Progenitor cell of endocrine pancreas (in vitro differentiated cells): ENCODE data around the gene SCYL1. TPM values are rescaled to one million over a fixed set of nuclear protein-coding genes. Genes with fewer than 3 reads are reported as not detected.

Experiments
- DNase-seq: peaks from one replicate; pipeline ENCODE4 v3.0.0; 2021; ENCODE audit warnings: low spot score; ENCODE audit not compliant: unreplicated experiment
- H3K27ac Mint-ChIP-seq: 2 replicates; pipeline ENCODE4 v1.8.0; 2021; ENCODE audit warnings: mild to moderate bottlenecking, moderate library complexity, mixed read lengths
- H3K27me3 Mint-ChIP-seq: 2 replicates; pipeline ENCODE4 v1.8.0; 2021; ENCODE audit warnings: mixed read lengths
- H3K36me3 Mint-ChIP-seq: 2 replicates; pipeline ENCODE4 v1.8.0; 2022; ENCODE audit warnings: mixed read lengths; ENCODE audit not compliant: insufficient read depth
- H3K4me1 Mint-ChIP-seq: 2 replicates; pipeline ENCODE4 v1.8.0; 2021; ENCODE audit warnings: low read depth, mixed read lengths
- H3K4me3 Mint-ChIP-seq: 2 replicates; pipeline ENCODE4 v1.8.0; 2021; ENCODE audit warnings: low read depth, mild to moderate bottlenecking, moderate library complexity, mixed read lengths
- H3K9me3 Mint-ChIP-seq: 2 replicates; pipeline ENCODE4 v1.8.0; 2021; ENCODE audit warnings: low read depth, mixed read lengths
- total RNA-seq: library from RNA; stranded (reverse); gene quantifications from 2 replicates; pipeline ENCODE4 v1.2.1, GENCODE V29; 2021
- TF ChIP-seq, protein P1 (sequence below): fragments of 200-600 bp; sonication (generic); IDR thresholded peaks from one replicate; pipeline ENCODE4 v1.5.0; 2021; ENCODE audit warnings: antibody characterized with exemption, mild to moderate bottlenecking; ENCODE audit not compliant: unreplicated experiment

Gene SCYL1
- total RNA-seq, 1 donor from 2014 or later = 61.4 TPM

DNA sequence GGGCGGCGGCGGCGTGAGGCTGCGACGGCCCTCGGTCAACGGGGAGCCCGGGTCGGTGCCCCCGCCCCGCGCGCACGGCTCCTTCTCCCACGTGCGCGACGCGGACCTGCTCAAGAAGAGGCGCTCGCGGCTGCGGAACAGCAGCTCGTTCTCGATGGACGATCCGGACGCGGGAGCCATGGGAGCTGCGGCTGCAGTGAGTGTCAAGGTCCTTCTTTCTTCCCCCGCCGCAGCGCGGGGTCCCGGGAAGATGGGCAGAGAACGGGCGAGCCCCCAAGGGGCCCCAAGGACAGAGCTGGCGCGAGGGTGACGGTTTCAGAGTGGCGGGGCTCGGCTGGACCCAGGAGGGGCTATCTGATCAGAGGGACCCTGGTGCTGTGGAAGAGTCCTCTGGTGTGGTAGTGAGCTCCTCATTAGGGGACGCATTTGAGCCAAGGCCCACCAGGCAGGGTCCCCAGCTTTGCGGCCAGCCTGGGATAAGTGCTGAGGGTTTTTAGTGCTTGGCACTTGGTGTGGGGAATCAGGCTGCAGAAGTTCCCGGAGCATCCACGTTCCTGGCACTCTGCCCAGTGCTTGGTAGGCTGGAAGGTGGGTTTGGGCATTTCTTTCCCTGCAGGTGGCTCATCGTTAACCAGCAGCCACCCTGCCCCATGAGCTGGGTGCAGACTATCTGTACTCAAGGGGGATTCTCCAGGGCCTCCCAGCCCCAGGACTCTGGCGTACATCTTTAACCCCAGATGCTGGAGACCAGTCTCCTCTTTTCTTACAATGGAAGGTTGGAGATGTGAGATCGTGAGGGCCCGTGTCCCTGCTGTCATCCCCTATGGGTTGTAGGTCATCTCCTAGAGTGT, 60.7 kb downstream of the SCYL1 start:
- no peaks in the 10 kb centered on the region for H3K4me1 Mint-ChIP-seq

DNA sequence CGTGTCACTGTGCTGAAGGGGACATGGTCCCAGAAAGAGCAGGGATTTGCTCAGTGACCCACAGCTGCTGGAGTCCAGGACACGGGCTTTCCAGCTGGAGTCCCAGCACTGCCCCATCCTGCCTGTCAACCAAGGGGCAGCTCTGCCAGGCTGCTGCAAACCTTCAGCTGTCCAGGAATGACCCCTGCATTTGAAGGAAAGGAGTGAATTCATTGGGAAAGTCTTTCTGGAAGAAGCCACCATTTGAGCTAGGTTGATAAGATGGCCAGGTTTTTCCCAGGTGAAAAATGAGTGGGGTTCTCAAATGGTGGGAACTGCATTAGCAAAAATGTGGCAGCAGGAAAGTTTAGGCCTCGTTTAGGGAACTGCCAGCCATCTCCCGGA, 61.4 kb downstream of the SCYL1 start:
- no peak overlapping the region for H3K27ac Mint-ChIP-seq
- no peak overlapping the region for H3K4me3 Mint-ChIP-seq
- peaks cover 2% of the 10 kb centered on the region for H3K36me3 Mint-ChIP-seq
- H3K27me3 Mint-ChIP-seq = peaks cover 64% of the 10 kb centered on the region
- TF ChIP-seq, protein P1, sequence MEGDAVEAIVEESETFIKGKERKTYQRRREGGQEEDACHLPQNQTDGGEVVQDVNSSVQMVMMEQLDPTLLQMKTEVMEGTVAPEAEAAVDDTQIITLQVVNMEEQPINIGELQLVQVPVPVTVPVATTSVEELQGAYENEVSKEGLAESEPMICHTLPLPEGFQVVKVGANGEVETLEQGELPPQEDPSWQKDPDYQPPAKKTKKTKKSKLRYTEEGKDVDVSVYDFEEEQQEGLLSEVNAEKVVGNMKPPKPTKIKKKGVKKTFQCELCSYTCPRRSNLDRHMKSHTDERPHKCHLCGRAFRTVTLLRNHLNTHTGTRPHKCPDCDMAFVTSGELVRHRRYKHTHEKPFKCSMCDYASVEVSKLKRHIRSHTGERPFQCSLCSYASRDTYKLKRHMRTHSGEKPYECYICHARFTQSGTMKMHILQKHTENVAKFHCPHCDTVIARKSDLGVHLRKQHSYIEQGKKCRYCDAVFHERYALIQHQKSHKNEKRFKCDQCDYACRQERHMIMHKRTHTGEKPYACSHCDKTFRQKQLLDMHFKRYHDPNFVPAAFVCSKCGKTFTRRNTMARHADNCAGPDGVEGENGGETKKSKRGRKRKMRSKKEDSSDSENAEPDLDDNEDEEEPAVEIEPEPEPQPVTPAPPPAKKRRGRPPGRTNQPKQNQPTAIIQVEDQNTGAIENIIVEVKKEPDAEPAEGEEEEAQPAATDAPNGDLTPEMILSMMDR = no peak
- DNase-seq = no peak
- no peaks in the 10 kb centered on the region for H3K4me1 Mint-ChIP-seq
- no peaks in the 10 kb centered on the region for H3K9me3 Mint-ChIP-seq

More for the DNA sequence above, 60.7 kb downstream of the SCYL1 start:
- H3K27ac Mint-ChIP-seq = no peak overlapping the region
- no peak for DNase-seq
- peaks cover 2% of the 10 kb centered on the region for H3K36me3 Mint-ChIP-seq
- H3K27me3 Mint-ChIP-seq = peaks cover 60% of the 10 kb centered on the region
- no peaks in the 10 kb centered on the region for H3K9me3 Mint-ChIP-seq
- TF ChIP-seq, protein P1 = no peak
- H3K4me3 Mint-ChIP-seq = no peak overlapping the region

DNA sequence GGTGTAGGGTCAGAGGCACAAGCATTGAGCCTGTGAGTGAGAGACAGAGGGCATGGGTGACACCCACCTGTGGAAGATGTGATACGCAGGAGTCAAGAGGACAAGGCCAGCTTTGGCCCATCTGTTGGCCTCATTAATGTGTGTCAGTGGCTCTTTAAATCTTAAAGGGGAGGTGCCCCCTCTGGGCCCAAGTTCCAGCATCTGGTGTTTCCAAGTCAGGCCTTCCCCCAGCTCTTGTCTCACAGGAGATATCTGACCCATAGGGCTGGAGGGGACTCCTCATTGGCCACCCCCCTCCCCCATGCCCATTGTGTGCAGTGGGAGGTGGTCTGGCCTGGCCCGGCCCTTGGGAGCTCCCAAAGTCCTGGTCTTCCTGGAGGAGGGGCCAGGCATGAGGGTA, 61.8 kb downstream of the SCYL1 start:
- H3K4me1 Mint-ChIP-seq = no peaks in the 10 kb centered on the region
- H3K4me3 Mint-ChIP-seq = no peak overlapping the region
- H3K27ac Mint-ChIP-seq = no peak overlapping the region
- H3K9me3 Mint-ChIP-seq = no peaks in the 10 kb centered on the region
- no peak for DNase-seq
- TF ChIP-seq, protein P1 = no peak
- H3K27me3 Mint-ChIP-seq = peaks cover 67% of the 10 kb centered on the region
- H3K36me3 Mint-ChIP-seq = peaks cover 2% of the 10 kb centered on the region

Other genes with a start within 250 kb of the SCYL1 start
- 5.3 and 5.9 TPM in 2 replicates for gene CDC42EP2, start 210.2 kb upstream of the SCYL1 start, total RNA-seq
- gene DPF2, start 191.2 kb upstream of the SCYL1 start, total RNA-seq = 81.9 and 96.5 TPM in 2 replicates
- 3.0 and 3.8 TPM in 2 replicates for gene TIGD3, start 170.3 kb upstream of the SCYL1 start, total RNA-seq
- gene SLC25A45, start 142.4 kb upstream of the SCYL1 start, total RNA-seq = 4.0 and 5.3 TPM in 2 replicates
- gene FRMD8, start 138.4 kb upstream of the SCYL1 start, total RNA-seq = 27.3 and 27.5 TPM in 2 replicates
- gene NEAT1, start 102.3 kb upstream of the SCYL1 start, total RNA-seq = 78.8 and 99.9 TPM in 2 replicates
- 16,546 and 17,116 TPM in 2 replicates for gene MALAT1, start 26.0 kb upstream of the SCYL1 start, total RNA-seq
- gene LTBP3, start 33.3 kb downstream of the SCYL1 start, total RNA-seq = 55.3 and 57.7 TPM in 2 replicates
- 25.3 and 25.9 TPM in 2 replicates for gene ZNRD2, start 45.4 kb downstream of the SCYL1 start, total RNA-seq
- gene FAM89B, start 47.5 kb downstream of the SCYL1 start, total RNA-seq = 62.5 and 65.0 TPM in 2 replicates
- 13.0 and 15.2 TPM in 2 replicates for gene EHBP1L1, start 51.0 kb downstream of the SCYL1 start, total RNA-seq
- gene KCNK7, start 70.7 kb downstream of the SCYL1 start, total RNA-seq = 0.95 and 1.7 TPM in 2 replicates
- 61.4 and 63.8 TPM in 2 replicates for gene MAP3K11, start 89.1 kb downstream of the SCYL1 start, total RNA-seq
- gene PCNX3, start 90.7 kb downstream of the SCYL1 start, total RNA-seq = 59.5 and 66.0 TPM in 2 replicates
- gene SIPA1, start 113.0 kb downstream of the SCYL1 start, total RNA-seq = 19.5 and 20.2 TPM in 2 replicates
- gene RELA, start 137.8 kb downstream of the SCYL1 start, total RNA-seq = 54.2 and 54.5 TPM in 2 replicates
- 65.8 and 73.1 TPM in 2 replicates for gene KAT5, start 187.2 kb downstream of the SCYL1 start, total RNA-seq
- 38.5 and 44.0 TPM in 2 replicates for gene RNASEH2C, start 195.7 kb downstream of the SCYL1 start, total RNA-seq